K562 (cell line): Measurements from ENCODE around the gene ZBTB47. TPM values are rescaled to one million over a fixed set of nuclear protein-coding genes. Genes with fewer than 3 reads are reported as not detected.

ENCODE experiments used
- ATAC-seq: fragments of 200-7000 bp; cut with Tn5 transposase; 3 replicates; pipeline ENCODE4 v1.9.1; 2020; ENCODE audit warnings: moderate library complexity
- BruUV-seq: library from RNA; stranded (reverse); fragments of 400-500 nt; replicated peaks from 2 replicates; lab custom pipeline; 2021; lab: Mats Ljungman, UMichigan
- CTCF ChIA-PET: fragments of 300-600 bp; formaldehyde crosslinking; extraction: SDS; loops from one replicate; lab custom pipeline; 2021; ENCODE audit warnings: low intra/inter-chr PET ratio; lab: Yijun Ruan, JAX
- POLR2A ChIA-PET: fragments of 300-600, 350-650 bp; sonication (Branson Sonifier 250); formaldehyde crosslinking; extraction: SDS; loops from one replicate; lab custom pipeline; 2021; ENCODE audit warnings: antibody characterized with exemption, inconsistent platforms; lab: Yijun Ruan, JAX
- DNase-seq, 4 experiments: peaks; one replicate each; pipeline versions ENCODE4 v3.0.0 to v3.0.0-alpha.2; 2011 to 2018; ENCODE audit warnings: low spot score in 3 of 4, mixed read lengths in 3 of 4; ENCODE audit errors: extremely low read depth in 1 of 4
- FAIRE-seq: peaks from 2 replicates; lab custom pipeline; 2011; peaks lifted over from hg19 to GRCh38; lab: Jason Lieb, UNC
- H2AFZ ChIP-seq: 2 replicates; pipeline ENCODE4 v1.6.0; 2011; ENCODE audit warnings: low read depth, low read length, control low read depth, inconsistent platforms
- H3K27ac ChIP-seq: fragments of 200-600 bp; 3 replicates; pipeline ENCODE4 v1.8.0; 2011; ENCODE audit warnings: low read depth, mild to moderate bottlenecking, control low read depth, inconsistent platforms, low read length, moderate library complexity, mixed read lengths; ENCODE audit errors: extremely low read depth
- H3K27me3 ChIP-seq, 2 experiments: fragments of 300-600 bp in 1 of 2; 2 replicates in 1 of 2; 3 replicates in 1 of 2; pipeline versions ENCODE4 v1.6.0 to v1.8.0; 2011; ENCODE audit warnings: inconsistent platforms in 2 of 2, low read length in 2 of 2, mild to moderate bottlenecking in 1 of 2, mixed read lengths in 1 of 2, moderate library complexity in 1 of 2; ENCODE audit not compliant: control insufficient read depth in 2 of 2, insufficient read depth in 2 of 2
- H3K36me3 ChIP-seq: fragments of 300-600 bp; 3 replicates; pipeline ENCODE4 v1.8.0; 2011; ENCODE audit warnings: mild to moderate bottlenecking, low read length, inconsistent platforms; ENCODE audit not compliant: control insufficient read depth, insufficient read depth
- H3K4me1 ChIP-seq, 2 experiments: fragments of 200-600 bp in 1 of 2; replicated peaks in 1 of 2; 2 replicates in 1 of 2; 3 replicates in 1 of 2; pipeline versions ENCODE4 v1.5.1 to v1.8.0; 2011; ENCODE audit warnings: inconsistent platforms in 2 of 2, low read length in 2 of 2, mild to moderate bottlenecking in 1 of 2, mixed read lengths in 1 of 2, moderate library complexity in 1 of 2; ENCODE audit not compliant: control insufficient read depth in 2 of 2, insufficient read depth in 2 of 2
- H3K4me2 ChIP-seq: 2 replicates; pipeline ENCODE4 v1.6.1; 2011; ENCODE audit warnings: low read length, control low read depth, inconsistent platforms, mixed read lengths; ENCODE audit not compliant: insufficient read depth
- H3K4me3 ChIP-seq: fragments of 200-600 bp; sonication (generic), shearing (Covaris generic); 2 replicates; pipeline ENCODE4 v1.5.1; 2016; ENCODE audit warnings: control low read depth, inconsistent platforms
- H3K79me2 ChIP-seq: fragments of 200-600 bp; 3 replicates; pipeline ENCODE4 v1.8.0; 2011; ENCODE audit warnings: low read length, inconsistent platforms; ENCODE audit not compliant: control insufficient read depth, insufficient read depth
- H3K9ac ChIP-seq, 2 experiments: 2 replicates each; pipeline versions ENCODE4 v1.6.0 to v1.6.1; 2011; ENCODE audit warnings: low read depth in 2 of 2, low read length in 2 of 2, control low read depth in 1 of 2, inconsistent platforms in 1 of 2, mild to moderate bottlenecking in 1 of 2, mixed read lengths in 1 of 2; ENCODE audit not compliant: insufficient read depth in 1 of 2
- H3K9me1 ChIP-seq: one replicate; pipeline ENCODE4 v1.6.0; 2011; ENCODE audit warnings: inconsistent platforms, mild to moderate bottlenecking, low read length, moderate library complexity; ENCODE audit not compliant: control insufficient read depth, insufficient read depth
- H3K9me3 ChIP-seq: replicated peaks from 2 replicates; pipeline ENCODE4 v1.5.1; 2011; ENCODE audit warnings: low read depth, low read length, inconsistent platforms; ENCODE audit not compliant: control insufficient read depth, insufficient read depth
- H4K20me1 ChIP-seq: replicated peaks from 2 replicates; pipeline ENCODE4 v1.6.1; 2011; ENCODE audit warnings: low read length, inconsistent platforms, mixed read lengths; ENCODE audit not compliant: control insufficient read depth, insufficient read depth
- CTCF ChIP-seq, 3 experiments: IDR thresholded peaks in 2 of 3; conservative IDR thresholded peaks in 1 of 3; 2 replicates each; pipeline ENCODE4 v1.5.1; 2011 to 2012; ENCODE audit warnings: low read length in 3 of 3, mild to moderate bottlenecking in 3 of 3, control low read depth in 2 of 3, improper control_type of control experiment in 1 of 3, inconsistent platforms in 1 of 3, low read depth in 1 of 3, mixed read lengths in 1 of 3, moderate library complexity in 1 of 3; ENCODE audit not compliant: insufficient read depth in 2 of 3
- ELF1 ChIP-seq: fragments of 200-800 bp; sonication (Bioruptor generic); IDR thresholded peaks from 2 replicates; pipeline ENCODE4 v1.6.1; 2016; ENCODE audit warnings: missing genetic modification characterization, missing compliant biosample characterization
- FOXJ3 ChIP-seq: sonication (generic); formaldehyde crosslinking; IDR thresholded peaks from 2 replicates; pipeline ENCODE4 v1.4.0; 2020; ENCODE audit warnings: mild to moderate bottlenecking, missing genetic modification reagents
- KLF6 ChIP-seq: fragments of 250-450 bp; sonication (Bioruptor Pico); IDR thresholded peaks from 2 replicates; pipeline ENCODE4 v1.4.0; 2020; ENCODE audit warnings: mild to moderate bottlenecking, moderate library complexity, borderline replicate concordance
- NFATC3 ChIP-seq: fragments of 450-650 bp; IDR thresholded peaks from 2 replicates; pipeline ENCODE4 v1.6.1; 2017; ENCODE audit warnings: mild to moderate bottlenecking
- PHF8 ChIP-seq: fragments of 200-600 bp; sonication (generic); IDR thresholded peaks from 2 replicates; pipeline ENCODE4 v1.6.1; 2012; ENCODE audit warnings: mixed run types, mild to moderate bottlenecking, inconsistent platforms, low read length, moderate library complexity, borderline replicate concordance
- POLR2G ChIP-seq: fragments of 200-400 bp; formaldehyde crosslinking; IDR thresholded peaks from 2 replicates; pipeline ENCODE4 v1.6.1; 2017; ENCODE audit warnings: low read depth, mild to moderate bottlenecking, antibody characterized with exemption, low read length, moderate library complexity
- PPARD ChIP-seq: fragments of 250-450 bp; sonication (Bioruptor Pico); IDR thresholded peaks from 2 replicates; pipeline ENCODE4 v1.8.0; 2022; ENCODE audit warnings: inconsistent platforms, mild to moderate bottlenecking, moderate library complexity
- RBM15 ChIP-seq: fragments of 200-400 bp; formaldehyde crosslinking; IDR thresholded peaks from 2 replicates; pipeline ENCODE4 v1.6.1; 2018; ENCODE audit warnings: mild to moderate bottlenecking, low read length, moderate library complexity; ENCODE audit not compliant: insufficient read depth
- SRF ChIP-seq, 2 experiments: fragments of 250-450, 450-650 bp in 1 of 2; sonication (Bioruptor Pico) in 1 of 2; sonication (generic) in 1 of 2; formaldehyde crosslinking; IDR thresholded peaks; 2 replicates each; pipeline versions ENCODE4 v1.5.0 to v1.5.1; 2020 to 2022; ENCODE audit warnings: mild to moderate bottlenecking in 1 of 2, missing genetic modification reagents in 1 of 2
- WGBS: fragments of 100-300 bp; shearing (Covaris generic); methylation state at CpG from one replicate; pipeline ENCODE4 v1.1.6; 2016; ENCODE audit warnings: low coverage, mixed read lengths; ENCODE audit not compliant: insufficient coverage; ENCODE audit errors: missing lambda C conversion rate; 5-methylcytosine and 5-hydroxymethylcytosine counted together
- in situ Hi-C: fragments of 300-500 bp; cut with MboI; formaldehyde crosslinking; loops from 4 replicates; pipeline ENCODE4 v1.15.0; 2018; ENCODE audit warnings: inconsistent platforms, mixed read lengths
- intact Hi-C: fragments of 100-400 bp; cut with micrococcal nuclease; formaldehyde crosslinking; loops from 2 replicates; pipeline ENCODE4 v1.14.2; 2022
- polyA plus RNA-seq, 8 experiments: library from polyadenylated mRNA; depleted of rRNA in 4 of 8; stranded (reverse) in 5 of 8; unstranded in 3 of 8; fragments of >200 nt; fragmentation: Nextera tagmentation in 2 of 8; fragmentation: Illumina TruSeq in 1 of 8; extraction: Ambion mirVana in 2 of 8; extraction: Trizol in 1 of 8; gene quantifications; 2 replicates each; pipeline versions ENCODE4 v1.2.1 to v1.2.3, GENCODE V29; 2011 to 2014; ENCODE audit warnings: inconsistent platforms in 1 of 8, missing spikeins in 1 of 8
- total RNA-seq, 7 experiments: library from RNA; depleted of rRNA in 6 of 7; stranded (reverse); fragments of >200 nt in 6 of 7; fragmentation: Illumina TruSeq in 2 of 7; extraction: Trizol in 2 of 7; gene quantifications; 2 replicates each; pipeline versions ENCODE4 v1.2.1 to v1.2.3, GENCODE V29; 2011 to 2021; ENCODE audit warnings: low replicate concordance in 1 of 7
- TF ChIP-seq, protein P1 (sequence below): sonication (generic); formaldehyde crosslinking; IDR thresholded peaks from 2 replicates; pipeline ENCODE4 v1.8.1; 2023; ENCODE audit warnings: mild to moderate bottlenecking, missing genetic modification reagents

The ZBTB47 gene
- total and polyA plus RNA-seq, 9 of the 15 experiments (the other 6 are each of a cell fraction or from before 2014, with no cell fraction given), result 0.11 to 4.6 (median 1.7) TPM; not detected in 1

DNA sequence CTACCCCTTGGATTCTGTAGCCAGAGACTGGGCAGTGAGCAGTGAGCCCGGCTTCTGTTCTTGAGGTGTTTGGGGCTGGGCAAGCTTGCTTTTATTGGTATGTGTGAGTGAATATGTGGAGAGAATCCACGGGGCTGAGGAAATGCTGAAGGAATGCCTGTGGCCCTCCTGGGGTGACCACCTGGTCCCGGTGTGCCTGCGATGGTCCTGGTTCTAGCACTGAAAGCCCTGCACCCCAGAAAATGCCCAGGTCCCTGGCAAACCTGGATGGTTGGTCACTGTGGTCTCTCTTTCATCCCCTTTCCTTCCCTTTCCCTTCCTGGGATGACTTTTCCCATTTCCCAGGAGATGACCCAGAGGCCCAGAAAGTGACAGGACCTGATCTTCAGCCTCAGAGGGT, 4.2 kb downstream of the ZBTB47 start:
- H3K9me3 ChIP-seq, result no peaks in the 10 kb centered on the region
- TF ChIP-seq KLF6 (no peak), PPARD (CRISPR knock-in tag) (no peak), FOXJ3 (no peak), SRF (CRISPR knock-in tag; IDR thresholded peaks at IDR 0.05) (no peak), RBM15 (no peak)
- TF ChIP-seq, all 486 proteins: peak for 0
- no peak overlapping the region for H2AFZ ChIP-seq
- H3K79me2 ChIP-seq, result no peaks in the 10 kb centered on the region
- POLR2A ChIA-PET, result no interaction called here
- peaks cover 14 to 50% of the 10 kb centered on the region in 2 experiments for H3K4me1 ChIP-seq
- 68% methylated on average over 4 of the region's 4 CpGs for WGBS
- H3K9ac ChIP-seq, result no peak overlapping the region
- no peaks in the 10 kb centered on the region for H3K9me1 ChIP-seq
- intact Hi-C loops, result no loop called here
- no peak for DNase-seq
- H3K4me2 ChIP-seq, result no peak overlapping the region
- no peak overlapping the region for H3K27ac ChIP-seq
- in situ Hi-C loops, result no loop called here
- CTCF ChIA-PET, result no interaction called here
- H4K20me1 ChIP-seq, result no peaks in the 10 kb centered on the region; the same call in 1 of the 2 replicates
- H3K36me3 ChIP-seq, result peaks cover 5% of the 10 kb centered on the region; the same call in 1 of the 3 replicates
- no peaks in the 10 kb centered on the region for H3K27me3 ChIP-seq
- FAIRE-seq, result no peak
- no peak overlapping the region for H3K4me3 ChIP-seq
- no TSS peak for BruUV-seq
- ATAC-seq, result no peak

DNA sequence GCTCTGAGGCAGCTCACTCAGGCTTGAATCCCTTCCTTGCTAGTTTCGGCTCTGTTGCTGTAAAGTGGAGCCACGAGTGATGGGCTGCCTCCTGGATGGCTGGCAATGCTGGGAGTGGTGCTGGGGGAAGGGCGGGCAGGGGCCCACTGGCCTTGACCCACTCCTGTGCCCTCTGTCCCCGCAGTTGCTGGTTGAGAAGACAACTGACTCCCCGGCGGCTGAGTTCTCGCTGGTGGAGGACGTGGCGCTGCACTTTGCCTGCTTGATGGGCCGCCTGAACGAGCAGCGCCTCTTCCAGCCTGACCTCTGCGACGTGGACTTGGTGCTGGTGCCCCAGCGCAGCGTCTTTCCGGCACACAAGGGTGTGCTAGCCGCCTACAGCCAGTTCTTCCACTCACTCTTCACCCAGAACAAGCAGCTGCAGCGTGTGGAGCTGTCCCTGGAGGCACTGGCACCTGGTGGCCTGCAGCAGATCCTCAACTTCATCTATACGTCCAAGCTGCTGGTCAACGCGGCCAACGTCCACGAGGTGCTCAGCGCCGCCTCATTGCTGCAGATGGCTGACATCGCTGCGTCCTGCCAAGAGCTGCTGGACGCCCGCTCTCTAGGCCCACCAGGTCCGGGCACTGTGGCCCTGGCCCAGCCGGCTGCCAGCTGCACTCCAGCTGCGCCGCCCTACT, 4.7 kb downstream of the ZBTB47 start:
- in situ Hi-C loops, result no loop called here
- FAIRE-seq (no peak), ATAC-seq (no peak), DNase-seq (no peak)
- no peak overlapping the region for H3K4me3 ChIP-seq
- CTCF ChIA-PET, result no interaction called here
- H3K9ac ChIP-seq, result no peak overlapping the region
- H3K4me1 ChIP-seq, result peaks cover 8 to 44% of the 10 kb centered on the region in 2 experiments; a peak in 4 of 5 replicates
- POLR2A ChIA-PET, result interaction anchor here (1.9 kb wide), 1 partner anchor 10 kb away, joined by 4 read pairs; no protein-coding TSS in a partner anchor
- H3K79me2 ChIP-seq, result no peaks in the 10 kb centered on the region
- intact Hi-C loops, result no loop called here
- no TSS peak for BruUV-seq
- H3K4me2 ChIP-seq, result no peak overlapping the region
- H3K9me3 ChIP-seq, result no peaks in the 10 kb centered on the region
- peaks cover 5% of the 10 kb centered on the region; the same call in 1 of the 3 replicates for H3K36me3 ChIP-seq
- peaks cover 6% of the 10 kb centered on the region; the same call in 1 of the 2 replicates for H4K20me1 ChIP-seq
- H3K27me3 ChIP-seq, result no peaks in the 10 kb centered on the region
- no peak overlapping the region for H3K27ac ChIP-seq
- no peaks in the 10 kb centered on the region for H3K9me1 ChIP-seq
- no peak overlapping the region for H2AFZ ChIP-seq
- 84% methylated on average over 24 of the region's 34 CpGs for WGBS
- 0 out of 2 replicates have a peak, but pooled peaks have one; percentile 23 for TF ChIP-seq POLR2G
- TF ChIP-seq ELF1 (tag), result no peak
- TF ChIP-seq, protein P1, sequence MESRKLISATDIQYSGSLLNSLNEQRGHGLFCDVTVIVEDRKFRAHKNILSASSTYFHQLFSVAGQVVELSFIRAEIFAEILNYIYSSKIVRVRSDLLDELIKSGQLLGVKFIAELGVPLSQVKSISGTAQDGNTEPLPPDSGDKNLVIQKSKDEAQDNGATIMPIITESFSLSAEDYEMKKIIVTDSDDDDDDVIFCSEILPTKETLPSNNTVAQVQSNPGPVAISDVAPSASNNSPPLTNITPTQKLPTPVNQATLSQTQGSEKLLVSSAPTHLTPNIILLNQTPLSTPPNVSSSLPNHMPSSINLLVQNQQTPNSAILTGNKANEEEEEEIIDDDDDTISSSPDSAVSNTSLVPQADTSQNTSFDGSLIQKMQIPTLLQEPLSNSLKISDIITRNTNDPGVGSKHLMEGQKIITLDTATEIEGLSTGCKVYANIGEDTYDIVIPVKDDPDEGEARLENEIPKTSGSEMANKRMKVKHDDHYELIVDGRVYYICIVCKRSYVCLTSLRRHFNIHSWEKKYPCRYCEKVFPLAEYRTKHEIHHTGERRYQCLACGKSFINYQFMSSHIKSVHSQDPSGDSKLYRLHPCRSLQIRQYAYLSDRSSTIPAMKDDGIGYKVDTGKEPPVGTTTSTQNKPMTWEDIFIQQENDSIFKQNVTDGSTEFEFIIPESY (CRISPR knock-in tag), result 0 out of 2 replicates have a peak, but pooled peaks have one; percentile 21
- no peak for TF ChIP-seq PHF8
- no peak for TF ChIP-seq NFATC3
- TF ChIP-seq CTCF (IDR thresholded peaks at IDR 0.05 in 2 of 3, conservative IDR thresholded peaks at IDR 0.05 in 1 of 3; ENCODE audit: insufficient read depth in 2 of 3, low read depth in 1 of 3, low read length in 3 of 3), result 0 out of 6 replicates have a peak, but pooled peaks of 1 of the 3 experiments have one; percentile 14
